Lower leg skin (tissue), 4 donors: Measurements from ENCODE around the gene HAUS7. TPM values are rescaled to one million over a fixed set of nuclear protein-coding genes. Genes with fewer than 3 reads are reported as not detected.

ENCODE experiments used
- DNase-seq, 2 donors: peaks; one replicate each; pipeline ENCODE4 v3.0.0-alpha.2; 2019; ENCODE audit warnings: low spot score in 2 of 2
- H3K4me3 ChIP-seq: fragments of 200-600 bp; sonication (generic); 2 replicates; pipeline ENCODE4 v1.5.1; 2017; ENCODE audit warnings: mild to moderate bottlenecking, low read depth; ENCODE audit not compliant: poor library complexity, severe bottlenecking
- POLR2A ChIP-seq, 2 donors: fragments of 450-650 bp; IDR thresholded peaks; one replicate each; pipeline ENCODE4 v1.6.1; 2016 to 2017; ENCODE audit warnings: antibody characterized with exemption in 2 of 2, mild to moderate bottlenecking in 1 of 2, moderate library complexity in 1 of 2
- WGBS, 2 donors: methylation state at CpG; one replicate each; pipeline ENCODE4 v1.1.5; 2018; 5-methylcytosine and 5-hydroxymethylcytosine counted together
- intact Hi-C: fragments of 100-400 bp; cut with DNase I; formaldehyde crosslinking; loops from one replicate; pipeline ENCODE4 v1.15.0; 2023; ENCODE audit warnings: low total_unique reads
- total RNA-seq, 4 donors: library from RNA; depleted of rRNA; stranded (reverse); fragments of >200 nt; gene quantifications; one replicate each; pipeline ENCODE4 v1.1.0, GENCODE V29; 2016
- TF ChIP-seq, protein P1 (sequence below), 3 donors: fragments of 450-650 bp; IDR thresholded peaks; one replicate each; pipeline ENCODE4 v1.5.1; 2016; ENCODE audit warnings: antibody characterized with exemption in 3 of 3, mild to moderate bottlenecking in 3 of 3, moderate library complexity in 2 of 3

HAUS7 gene
- total RNA-seq, 4 donors from 2014 or later, result 2.7 to 24.2 (median 13.6) TPM

DNA sequence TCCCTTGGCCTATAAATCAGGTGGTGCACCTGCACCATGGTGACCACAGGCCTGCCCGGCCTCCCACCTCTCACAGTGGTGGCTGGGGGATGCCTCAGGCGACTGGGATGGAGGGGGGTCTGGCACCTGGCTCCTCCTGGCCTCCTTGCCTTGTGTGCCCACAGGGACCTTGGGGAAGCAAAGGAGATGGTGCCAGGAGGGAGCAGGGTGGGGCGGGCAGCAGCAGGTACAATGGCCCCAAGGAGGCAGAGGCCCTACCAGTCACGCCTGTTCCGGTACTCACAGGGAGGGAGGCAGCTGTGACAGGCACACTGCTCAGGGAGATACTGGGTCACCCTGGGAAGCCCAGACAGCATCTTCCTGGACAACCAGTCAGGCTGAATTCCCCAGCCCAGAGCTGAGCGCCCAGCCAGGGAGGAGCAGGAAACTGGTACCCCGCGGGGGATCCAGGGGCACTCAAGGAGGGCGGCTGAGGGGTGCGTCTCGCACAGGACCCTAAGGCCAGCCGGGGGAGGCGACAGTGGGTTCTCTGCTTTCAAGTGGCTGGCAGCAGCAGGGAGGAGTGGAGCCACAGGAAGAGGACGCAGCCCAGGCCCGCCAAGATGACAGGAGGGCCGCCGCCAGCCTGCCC is 23.3 kb downstream of the HAUS7 start:
- no peak overlapping the region for H3K4me3 ChIP-seq
- no peak for DNase-seq
- intact Hi-C loops, result no loop called here
- WGBS, 2 donors, result 87 to 92% methylated on average over 11 to 17 of the region's 17 CpGs
- TF ChIP-seq POLR2A (IDR thresholded peaks at IDR 0.05), result no peak
- TF ChIP-seq, protein P1, sequence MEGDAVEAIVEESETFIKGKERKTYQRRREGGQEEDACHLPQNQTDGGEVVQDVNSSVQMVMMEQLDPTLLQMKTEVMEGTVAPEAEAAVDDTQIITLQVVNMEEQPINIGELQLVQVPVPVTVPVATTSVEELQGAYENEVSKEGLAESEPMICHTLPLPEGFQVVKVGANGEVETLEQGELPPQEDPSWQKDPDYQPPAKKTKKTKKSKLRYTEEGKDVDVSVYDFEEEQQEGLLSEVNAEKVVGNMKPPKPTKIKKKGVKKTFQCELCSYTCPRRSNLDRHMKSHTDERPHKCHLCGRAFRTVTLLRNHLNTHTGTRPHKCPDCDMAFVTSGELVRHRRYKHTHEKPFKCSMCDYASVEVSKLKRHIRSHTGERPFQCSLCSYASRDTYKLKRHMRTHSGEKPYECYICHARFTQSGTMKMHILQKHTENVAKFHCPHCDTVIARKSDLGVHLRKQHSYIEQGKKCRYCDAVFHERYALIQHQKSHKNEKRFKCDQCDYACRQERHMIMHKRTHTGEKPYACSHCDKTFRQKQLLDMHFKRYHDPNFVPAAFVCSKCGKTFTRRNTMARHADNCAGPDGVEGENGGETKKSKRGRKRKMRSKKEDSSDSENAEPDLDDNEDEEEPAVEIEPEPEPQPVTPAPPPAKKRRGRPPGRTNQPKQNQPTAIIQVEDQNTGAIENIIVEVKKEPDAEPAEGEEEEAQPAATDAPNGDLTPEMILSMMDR (IDR thresholded peaks at IDR 0.05), result no peak

DNA sequence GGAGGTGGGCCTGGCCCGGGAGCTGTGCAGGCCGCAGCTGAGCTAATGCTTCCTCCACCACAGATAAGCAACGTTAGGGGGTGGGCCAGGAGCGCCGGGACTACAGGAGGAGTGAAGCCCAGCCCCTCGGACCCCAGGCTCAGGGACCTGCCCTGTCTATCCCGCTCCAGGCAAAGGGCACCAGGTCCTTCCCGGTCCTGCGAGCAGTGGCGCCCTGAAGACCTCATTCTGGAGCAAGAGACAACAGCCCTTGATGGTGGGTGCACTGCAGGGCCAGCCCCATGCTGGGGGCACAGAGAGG is 23.8 kb downstream of the HAUS7 start:
- no peak for DNase-seq
- no peak overlapping the region for H3K4me3 ChIP-seq
- TF ChIP-seq, protein P1 (IDR thresholded peaks at IDR 0.05), result no peak
- no peak for TF ChIP-seq POLR2A (IDR thresholded peaks at IDR 0.05)
- WGBS, 2 donors, result 61 to 73% methylated on average over 5 to 9 of the region's 10 CpGs
- intact Hi-C loops, result no loop called here

DNA sequence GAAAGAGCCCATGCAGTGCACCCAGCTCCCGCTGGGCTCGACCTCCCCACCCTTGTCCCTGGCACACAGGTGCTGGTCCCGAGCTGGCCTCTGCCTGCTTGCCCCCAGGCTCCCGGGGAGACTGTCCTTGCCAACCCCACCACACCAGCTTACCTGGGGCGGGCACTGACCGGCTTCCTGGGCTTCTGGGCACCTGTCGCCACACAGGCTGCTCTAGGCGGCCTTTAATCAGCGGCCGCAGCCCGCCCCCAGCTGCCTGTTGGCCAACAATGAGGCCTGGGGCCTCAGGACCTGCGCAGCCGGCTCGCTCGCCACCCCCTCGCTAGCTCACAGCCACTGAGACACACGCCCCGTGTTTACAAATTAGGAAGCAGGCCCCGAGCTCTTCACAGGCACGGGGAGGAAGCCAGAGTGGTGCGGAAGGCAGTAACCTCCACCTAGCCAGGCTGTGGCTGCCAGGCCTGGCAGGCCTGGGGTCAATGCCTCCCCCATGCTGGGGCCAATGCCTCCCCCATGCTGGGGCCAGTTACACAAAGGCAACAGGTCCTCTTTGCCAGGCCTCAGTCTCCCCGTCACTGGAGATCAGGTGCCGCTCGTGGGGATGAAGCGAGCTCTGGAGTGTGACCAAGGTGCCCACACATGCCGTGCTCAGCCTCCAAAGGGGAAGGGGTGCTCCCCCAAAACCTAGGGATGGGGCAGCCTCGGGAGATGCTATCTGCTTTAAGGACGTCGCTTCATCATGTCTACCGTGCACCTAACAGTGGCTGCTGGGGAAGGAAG is 24.3 kb downstream of the HAUS7 start, which contains the start of gene TREX2:
TREX2 (minus strand) TSS at position 201 of the 780 bp plus-strand sequence. CDS start 626 bp downstream, outside the sequence.
- intact Hi-C loops, result no loop called here
- TF ChIP-seq, protein P1 (IDR thresholded peaks at IDR 0.05), result no peak
- TF ChIP-seq POLR2A (IDR thresholded peaks at IDR 0.05), result no peak
- H3K4me3 ChIP-seq, result no peak within 1 kb of the TSS
- 69 to 76% methylated on average over 7 to 30 of the region's 30 CpGs for WGBS, 2 donors
- no peak for DNase-seq

DNA sequence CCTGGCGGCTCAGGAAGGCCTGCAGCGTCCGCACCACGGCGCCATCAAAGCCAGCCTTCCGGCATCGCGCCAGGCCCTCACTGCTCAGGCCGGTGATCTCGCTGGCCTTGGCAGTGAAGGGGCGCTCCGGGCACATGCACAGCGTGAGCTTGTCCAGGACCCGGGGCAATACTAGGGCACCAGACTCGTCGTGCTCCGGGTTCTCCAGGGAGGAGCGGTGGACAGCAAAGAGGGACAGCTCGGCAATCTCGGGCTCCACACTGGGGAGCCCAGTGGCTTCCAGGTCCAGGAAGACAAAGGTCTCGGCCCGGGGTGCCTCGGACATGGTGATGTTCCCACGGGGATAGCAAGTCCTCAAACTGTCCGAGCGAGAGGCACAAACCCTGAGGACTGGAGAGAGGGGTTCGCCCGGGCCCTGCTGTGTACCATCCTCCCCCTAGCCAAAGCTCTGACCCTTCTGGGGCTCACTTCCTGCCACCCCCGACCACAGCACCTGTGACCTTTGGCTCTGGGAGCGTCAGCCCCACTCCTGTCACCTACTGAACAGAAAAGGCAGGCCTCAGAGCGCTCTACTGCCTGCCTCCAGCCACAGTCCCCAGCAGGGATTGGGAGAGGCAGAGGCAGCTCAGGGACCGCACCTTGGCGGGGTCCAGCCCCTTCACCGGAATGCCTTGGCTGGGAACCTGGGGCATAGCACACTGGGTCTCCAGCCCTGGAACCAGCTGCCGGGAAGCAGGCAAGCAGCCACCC is 25.1 kb downstream of the HAUS7 start:
- WGBS, 2 donors, result 55 to 87% methylated on average over 4 to 33 of the region's 35 CpGs
- intact Hi-C loops, result no loop called here
- TF ChIP-seq POLR2A (IDR thresholded peaks at IDR 0.05), result no peak
- TF ChIP-seq, protein P1 (IDR thresholded peaks at IDR 0.05), result no peak
- H3K4me3 ChIP-seq, result no peak overlapping the region
- DNase-seq, result no peak

DNA sequence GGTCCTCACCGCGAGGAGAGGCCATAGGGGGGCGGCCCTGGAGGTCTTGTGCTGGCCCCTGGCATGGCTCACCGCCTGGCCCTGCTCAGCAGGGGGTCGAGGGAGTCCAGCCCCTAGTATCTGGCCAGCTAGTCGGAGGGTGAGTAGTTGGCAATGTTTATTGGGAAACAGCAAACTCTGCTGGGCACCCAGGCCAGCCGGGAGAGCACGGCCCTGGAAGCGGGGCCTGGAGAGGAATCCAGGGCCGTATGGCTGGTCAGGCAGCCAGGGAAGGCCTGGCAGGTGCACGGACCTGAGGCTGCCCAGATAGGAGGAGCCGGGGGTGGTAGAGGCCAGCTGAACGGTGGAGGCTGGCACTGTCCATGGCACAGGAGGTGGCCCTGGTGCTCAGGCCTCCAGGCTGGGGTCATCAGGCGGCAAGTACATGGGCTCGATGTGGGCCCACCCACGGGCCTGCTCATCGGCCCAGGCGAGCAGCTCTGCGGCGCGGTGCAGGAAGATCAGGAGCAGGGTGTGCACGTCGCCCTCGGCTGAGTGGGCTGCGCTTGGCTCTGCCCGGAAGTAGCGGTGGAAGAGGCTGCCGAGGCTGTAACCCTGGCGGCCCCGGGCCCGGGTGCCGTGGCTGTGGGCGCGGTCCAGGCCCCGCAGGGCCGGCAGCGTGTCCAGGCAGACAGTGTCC is 25.9 kb downstream of the HAUS7 start:
- intact Hi-C loops, result no loop called here
- WGBS, 2 donors, result 60 to 87% methylated on average over 4 to 37 of the region's 37 CpGs
- no peak overlapping the region for H3K4me3 ChIP-seq
- no peak for DNase-seq
- TF ChIP-seq POLR2A (IDR thresholded peaks at IDR 0.05), result no peak
- TF ChIP-seq, protein P1 (IDR thresholded peaks at IDR 0.05), result no peak
